Fibroblast of upper back skin (primary cell): ENCODE measurements around the gene CEP112.

ENCODE experiments used
- DNase-seq: peaks from one replicate; pipeline ENCODE4 v3.0.0-alpha.2; 2013

CEP112 gene

GRCh38 chr17:65918500-65918899, 273.4 kb downstream of the CEP112 start:
- DNase-seq = no peak

GRCh38 chr17:65917560-65917959, 274.4 kb downstream of the CEP112 start:
- DNase-seq = no peak

GRCh38 chr17:65916425-65916824, 275.5 kb downstream of the CEP112 start:
- no peak for DNase-seq

GRCh38 chr17:65914784-65915342, 277.1 kb downstream of the CEP112 start:
- DNase-seq = no peak

GRCh38 chr17:65913326-65913850, 278.5 kb downstream of the CEP112 start:
- no peak for DNase-seq

- no peak for DNase-seq
These were observed 281.1 kb downstream of the CEP112 start for GRCh38 chr17:65910836-65911235.

GRCh38 chr17:65902831-65903522, 289.0 kb downstream of the CEP112 start:
- no peak for DNase-seq

GRCh38 chr17:65902155-65902554, 289.8 kb downstream of the CEP112 start:
- no peak for DNase-seq

- DNase-seq = no peak
These were observed 290.5 kb downstream of the CEP112 start for GRCh38 chr17:65901394-65901793.

- no peak for DNase-seq
These were observed 291.7 kb downstream of the CEP112 start for GRCh38 chr17:65900216-65900615.

- no peak for DNase-seq
These were observed 293.3 kb downstream of the CEP112 start for GRCh38 chr17:65898651-65899050.

GRCh38 chr17:65896889-65897288, 295.0 kb downstream of the CEP112 start:
- DNase-seq = no peak

GRCh38 chr17:65895969-65896368, 296.0 kb downstream of the CEP112 start:
- no peak for DNase-seq

GRCh38 chr17:65893692-65894279, 298.1 kb downstream of the CEP112 start:
- DNase-seq = no peak

GRCh38 chr17:65892912-65893377, 299.0 kb downstream of the CEP112 start:
- DNase-seq = no peak

GRCh38 chr17:65891231-65891735, 300.6 kb downstream of the CEP112 start:
- DNase-seq = no peak

- peak; percentile 75 for DNase-seq
These were observed 303.3 kb downstream of the CEP112 start for GRCh38 chr17:65888649-65889048.

- DNase-seq = peak; percentile 81
These were observed 305.4 kb downstream of the CEP112 start for GRCh38 chr17:65886315-65887245.

- peak; percentile 15 for DNase-seq
These were observed 306.2 kb downstream of the CEP112 start for GRCh38 chr17:65885541-65886312.

GRCh38 chr17:65876985-65877384, 314.9 kb downstream of the CEP112 start:
- DNase-seq = no peak

GRCh38 chr17:65868881-65869280, 323.1 kb downstream of the CEP112 start:
- no peak for DNase-seq

GRCh38 chr17:65867014-65867413, 324.9 kb downstream of the CEP112 start:
- DNase-seq = no peak
